ENCODE measurements around the gene ELFN2. TPM values are rescaled to one million over a fixed set of nuclear protein-coding genes. Genes with fewer than 3 reads are reported as not detected.

The ELFN2 gene
- total and polyA plus RNA-seq, 2 of the 13 experiments (the other 11 are each of a cell fraction or from before 2014, with no cell fraction given): 0.01 TPM; not detected in 1

DNA sequence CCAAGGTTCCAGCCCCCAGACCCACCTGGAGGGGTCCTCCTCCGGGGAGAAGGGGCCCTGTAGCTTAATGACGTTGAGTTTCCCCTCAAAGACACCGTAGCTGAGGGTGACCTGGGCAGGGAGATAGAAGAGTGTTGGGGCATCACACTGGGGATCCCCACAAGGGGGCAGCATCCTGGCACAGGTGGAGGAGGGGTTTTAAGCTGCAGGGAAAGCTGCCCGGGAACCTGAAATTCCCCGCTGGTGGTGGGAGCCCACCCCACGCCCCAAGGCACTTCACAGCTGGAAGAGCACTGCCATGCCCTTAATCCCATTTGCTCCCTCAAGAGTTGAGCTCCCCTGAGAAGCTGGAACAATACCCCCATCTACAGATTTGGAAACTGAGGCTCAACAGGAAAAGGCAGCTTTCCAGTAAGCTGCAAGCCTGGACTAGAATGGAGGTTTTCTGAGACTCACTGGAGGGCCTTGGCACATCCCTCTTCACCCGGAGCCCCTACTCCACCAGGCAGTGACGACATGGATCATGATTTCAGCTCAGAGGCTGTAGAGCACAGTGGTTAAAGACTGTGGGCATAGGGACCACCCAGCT lies 45.2 kb upstream of the ELFN2 start (continued):
- TF ChIP-seq, protein P1, sequence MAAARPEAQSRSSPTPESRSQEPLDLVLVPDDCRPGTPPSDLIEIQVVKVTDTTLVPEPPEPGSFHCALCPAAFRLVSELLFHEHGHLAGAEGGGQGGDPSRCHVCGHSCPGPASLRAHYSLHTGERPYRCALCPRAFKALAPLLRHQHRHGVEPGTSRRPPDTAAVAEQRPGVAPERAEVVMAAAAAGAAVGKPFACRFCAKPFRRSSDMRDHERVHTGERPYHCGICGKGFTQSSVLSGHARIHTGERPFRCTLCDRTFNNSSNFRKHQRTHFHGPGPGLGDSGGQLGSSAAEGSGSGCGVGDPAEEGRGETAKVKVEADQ (CRISPR knock-in tag; IDR thresholded peaks at IDR 0.05; ENCODE audit: borderline replicate concordance): no peak
- no peak for TF ChIP-seq ZKSCAN5 (CRISPR knock-in tag; IDR thresholded peaks at IDR 0.05)
- TF ChIP-seq NCOA5 (CRISPR knock-in tag; IDR thresholded peaks at IDR 0.05): no peak
- TF ChIP-seq, protein P2, sequence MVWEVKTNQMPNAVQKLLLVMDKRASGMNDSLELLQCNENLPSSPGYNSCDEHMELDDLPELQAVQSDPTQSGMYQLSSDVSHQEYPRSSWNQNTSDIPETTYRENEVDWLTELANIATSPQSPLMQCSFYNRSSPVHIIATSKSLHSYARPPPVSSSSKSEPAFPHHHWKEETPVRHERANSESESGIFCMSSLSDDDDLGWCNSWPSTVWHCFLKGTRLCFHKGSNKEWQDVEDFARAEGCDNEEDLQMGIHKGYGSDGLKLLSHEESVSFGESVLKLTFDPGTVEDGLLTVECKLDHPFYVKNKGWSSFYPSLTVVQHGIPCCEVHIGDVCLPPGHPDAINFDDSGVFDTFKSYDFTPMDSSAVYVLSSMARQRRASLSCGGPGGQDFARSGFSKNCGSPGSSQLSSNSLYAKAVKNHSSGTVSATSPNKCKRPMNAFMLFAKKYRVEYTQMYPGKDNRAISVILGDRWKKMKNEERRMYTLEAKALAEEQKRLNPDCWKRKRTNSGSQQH (CRISPR knock-in tag; IDR thresholded peaks at IDR 0.05; ENCODE audit: low read depth): no peak
- TF ChIP-seq GABPA (IDR thresholded peaks at IDR 0.05; ENCODE audit: low read depth, low read length): no peak
- TF ChIP-seq GABPA (CRISPR knock-in tag; IDR thresholded peaks at IDR 0.05; ENCODE audit: low read depth): no peak
- TF ChIP-seq ZBTB7B (CRISPR knock-in tag; IDR thresholded peaks at IDR 0.05): peak; percentile 26; the same call in 1 of the 2 replicates
- no peak for TF ChIP-seq ZSCAN20 (CRISPR knock-in tag; IDR thresholded peaks at IDR 0.05; ENCODE audit: borderline replicate concordance)
- 0 out of 2 replicates have a peak, but pooled peaks have one; percentile 33 for TF ChIP-seq KDM2A (CRISPR knock-in tag; IDR thresholded peaks at IDR 0.05; ENCODE audit: borderline replicate concordance, low read depth)
- TF ChIP-seq SIX1 (CRISPR knock-in tag; IDR thresholded peaks at IDR 0.05; ENCODE audit: borderline replicate concordance): no peak
- peak; percentile 19 for TF ChIP-seq YY1 (IDR thresholded peaks at IDR 0.05; ENCODE audit: insufficient read depth, insufficient replicate concordance, low read depth, low read length)
- TF ChIP-seq ZNF296 (CRISPR knock-in tag; conservative IDR thresholded peaks at IDR 0.05): no peak
- TF ChIP-seq ZNF605 (CRISPR knock-in tag; IDR thresholded peaks at IDR 0.05): 0 out of 2 replicates have a peak, but pooled peaks have one; percentile 42
- TF ChIP-seq ZNF501 (CRISPR knock-in tag; IDR thresholded peaks at IDR 0.05): peak; percentile 54
- TF ChIP-seq ZNF550 (CRISPR knock-in tag; IDR thresholded peaks at IDR 0.05; ENCODE audit: borderline replicate concordance): no peak
- TF ChIP-seq, protein P3, sequence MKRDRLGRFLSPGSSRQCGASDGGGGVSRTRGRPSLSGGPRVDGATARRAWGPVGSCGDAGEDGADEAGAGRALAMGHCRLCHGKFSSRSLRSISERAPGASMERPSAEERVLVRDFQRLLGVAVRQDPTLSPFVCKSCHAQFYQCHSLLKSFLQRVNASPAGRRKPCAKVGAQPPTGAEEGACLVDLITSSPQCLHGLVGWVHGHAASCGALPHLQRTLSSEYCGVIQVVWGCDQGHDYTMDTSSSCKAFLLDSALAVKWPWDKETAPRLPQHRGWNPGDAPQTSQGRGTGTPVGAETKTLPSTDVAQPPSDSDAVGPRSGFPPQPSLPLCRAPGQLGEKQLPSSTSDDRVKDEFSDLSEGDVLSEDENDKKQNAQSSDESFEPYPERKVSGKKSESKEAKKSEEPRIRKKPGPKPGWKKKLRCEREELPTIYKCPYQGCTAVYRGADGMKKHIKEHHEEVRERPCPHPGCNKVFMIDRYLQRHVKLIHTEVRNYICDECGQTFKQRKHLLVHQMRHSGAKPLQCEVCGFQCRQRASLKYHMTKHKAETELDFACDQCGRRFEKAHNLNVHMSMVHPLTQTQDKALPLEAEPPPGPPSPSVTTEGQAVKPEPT (CRISPR knock-in tag; IDR thresholded peaks at IDR 0.05; ENCODE audit: low read depth): no peak
- TF ChIP-seq ZBTB20 (CRISPR knock-in tag; IDR thresholded peaks at IDR 0.05; ENCODE audit: borderline replicate concordance, low read depth): no peak
- no peak for TF ChIP-seq LCORL (IDR thresholded peaks at IDR 0.05)
- no peak for TF ChIP-seq LCORL (CRISPR knock-in tag; IDR thresholded peaks at IDR 0.05)
- TF ChIP-seq SMC3 (IDR thresholded peaks at IDR 0.05; ENCODE audit: low read length): peak; percentile 78
- TF ChIP-seq, protein P4, sequence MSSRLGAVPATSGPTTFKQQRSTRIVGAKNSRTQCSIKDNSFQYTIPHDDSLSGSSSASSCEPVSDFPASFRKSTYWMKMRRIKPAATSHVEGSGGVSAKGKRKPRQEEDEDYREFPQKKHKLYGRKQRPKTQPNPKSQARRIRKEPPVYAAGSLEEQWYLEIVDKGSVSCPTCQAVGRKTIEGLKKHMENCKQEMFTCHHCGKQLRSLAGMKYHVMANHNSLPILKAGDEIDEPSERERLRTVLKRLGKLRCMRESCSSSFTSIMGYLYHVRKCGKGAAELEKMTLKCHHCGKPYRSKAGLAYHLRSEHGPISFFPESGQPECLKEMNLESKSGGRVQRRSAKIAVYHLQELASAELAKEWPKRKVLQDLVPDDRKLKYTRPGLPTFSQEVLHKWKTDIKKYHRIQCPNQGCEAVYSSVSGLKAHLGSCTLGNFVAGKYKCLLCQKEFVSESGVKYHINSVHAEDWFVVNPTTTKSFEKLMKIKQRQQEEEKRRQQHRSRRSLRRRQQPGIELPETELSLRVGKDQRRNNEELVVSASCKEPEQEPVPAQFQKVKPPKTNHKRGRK (CRISPR knock-in tag; IDR thresholded peaks at IDR 0.05): no peak
- TF ChIP-seq TEAD3 (CRISPR knock-in tag; optimal IDR thresholded peaks at IDR 0.05; ENCODE audit: borderline replicate concordance): no peak
- TF ChIP-seq ZMYM3 (CRISPR knock-in tag; IDR thresholded peaks at IDR 0.05): peak; percentile 9; the same call in 1 of the 2 replicates
- no peak for TF ChIP-seq SNAI1 (CRISPR knock-in tag; IDR thresholded peaks at IDR 0.05; ENCODE audit: borderline replicate concordance)
- TF ChIP-seq ZNF629 (CRISPR knock-in tag; conservative IDR thresholded peaks at IDR 0.05): peak; percentile 63

All from HepG2 (cell line).